SIG-M5 (cell line): ENCODE results near the gene PCMTD2.
"Not testable (repeated sequence)": the region's sequence is repeated elsewhere in the genome, so short reads cannot be mapped to it uniquely, and the experiment has no call there.

Source experiments
- DNase-seq: peaks from one replicate; lab custom pipeline; 2025; lab: John Stamatoyannopoulos, UW

Gene PCMTD2

DNA sequence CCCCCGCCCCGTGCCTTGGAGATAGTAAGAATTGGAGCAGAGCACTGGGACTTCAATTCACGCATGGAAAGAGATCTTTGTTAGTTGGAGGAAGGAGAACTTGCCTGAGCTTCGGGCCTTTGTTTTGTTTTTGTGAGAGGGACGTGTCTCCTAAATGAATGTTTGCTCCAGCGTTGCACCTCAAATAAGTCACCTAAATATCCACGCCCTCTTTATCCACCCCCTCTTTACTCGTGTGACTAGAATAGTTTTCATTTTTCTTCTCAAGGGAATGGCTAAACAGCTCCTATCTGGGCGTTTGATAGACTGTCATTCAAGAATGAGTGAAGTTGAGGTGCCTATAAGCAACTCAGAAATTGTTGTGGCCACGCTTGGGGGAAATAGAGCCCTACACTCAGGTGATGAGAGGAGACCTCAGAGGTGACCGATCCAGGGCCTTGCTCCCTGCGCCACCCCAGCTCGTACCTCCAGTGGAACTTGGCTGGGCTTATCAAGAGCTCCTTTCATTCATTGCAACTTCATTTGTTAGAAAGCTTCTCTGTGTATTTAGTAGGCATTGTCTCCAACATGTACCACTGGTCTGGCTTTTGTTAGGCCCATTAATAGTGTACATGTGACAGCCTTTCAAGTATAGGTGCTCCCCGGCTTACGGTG lies 861 bp downstream of the PCMTD2 start:
- DNase-seq: no peak

DNA sequence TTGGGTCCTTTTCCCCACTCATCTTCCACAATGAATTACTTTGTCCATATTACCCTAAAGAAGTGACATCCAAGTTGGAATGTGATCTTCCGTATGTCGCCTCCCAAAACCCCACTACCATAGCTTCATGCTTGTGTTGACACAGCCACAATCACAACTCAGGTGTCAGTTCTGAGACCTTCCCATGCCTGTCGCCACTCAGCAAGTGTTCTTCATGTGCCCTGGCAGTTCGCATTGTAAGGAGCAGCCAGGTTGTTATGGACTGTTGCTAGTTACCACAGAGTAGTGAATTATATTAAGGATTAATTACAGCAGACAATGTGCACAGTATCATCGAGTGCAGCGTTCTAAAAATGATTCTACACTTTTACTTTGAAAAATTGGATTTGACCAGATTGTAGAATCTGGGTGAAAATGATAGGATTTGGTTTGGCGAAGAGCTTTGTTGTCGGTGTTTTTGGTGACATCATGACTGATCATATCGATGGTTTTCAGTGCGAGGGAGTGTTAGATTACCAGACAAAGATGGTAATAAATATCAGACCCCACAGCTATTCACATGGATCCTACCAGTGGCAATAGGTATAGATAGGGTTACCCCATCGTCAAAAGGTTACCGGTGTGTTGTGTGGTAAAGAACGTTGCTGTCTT lies 1.7 kb downstream of the PCMTD2 start:
- no peak for DNase-seq

DNA sequence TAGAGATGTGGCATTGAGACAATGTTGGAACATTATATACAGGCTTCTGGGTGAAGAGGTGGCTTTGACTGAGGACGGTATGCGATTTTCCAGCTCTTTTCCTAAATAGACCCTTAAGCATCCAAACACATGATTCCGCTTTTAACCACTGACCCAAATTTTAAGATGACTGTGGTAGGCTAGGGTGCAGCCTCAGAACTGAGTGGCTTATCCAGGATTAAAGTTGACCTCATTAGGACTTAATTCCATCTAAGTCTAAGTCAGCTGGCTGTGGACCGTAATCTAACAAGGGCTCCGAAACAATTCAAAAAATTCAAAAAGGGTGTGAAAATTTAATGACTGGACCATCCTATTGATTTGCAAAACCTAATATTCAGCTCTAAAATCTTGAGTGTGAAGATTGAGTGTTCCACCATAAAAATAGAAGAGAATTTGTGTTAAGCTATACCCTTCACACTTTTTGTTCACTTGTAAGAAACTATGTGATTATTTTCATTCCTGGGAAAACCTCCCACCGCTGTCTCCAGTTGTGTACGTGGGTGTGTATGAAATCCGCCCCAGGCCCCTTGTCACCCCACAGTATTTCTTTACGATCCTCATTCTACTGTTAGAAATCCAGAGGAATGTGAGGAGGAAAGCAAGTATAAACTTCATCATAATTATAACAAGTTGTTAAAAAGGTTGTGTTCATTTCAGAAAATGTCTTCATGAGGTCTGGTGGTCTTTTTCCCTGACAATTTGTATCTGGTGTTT lies 2.7 kb downstream of the PCMTD2 start:
- DNase-seq: no peak

DNA sequence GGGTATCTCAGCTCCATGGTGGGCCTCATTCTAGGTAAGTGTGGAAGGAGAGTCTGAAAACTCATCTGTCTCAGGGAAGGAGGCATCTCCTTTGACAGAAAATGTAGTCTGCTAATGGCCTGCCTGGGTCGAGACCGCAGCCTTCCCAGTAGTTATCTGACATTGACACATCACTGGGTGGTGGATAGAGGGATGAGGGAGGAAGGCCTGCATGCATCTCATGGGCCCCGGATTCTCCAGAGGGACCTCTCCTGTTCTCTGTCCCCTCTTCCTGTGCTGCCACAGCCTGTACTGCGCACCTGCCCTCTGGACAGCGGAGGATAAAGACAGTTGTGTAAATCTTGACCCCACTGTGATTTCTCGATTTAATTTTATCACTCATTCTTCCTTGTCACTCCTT lies 4.7 kb downstream of the PCMTD2 start:
- no peak for DNase-seq

DNA sequence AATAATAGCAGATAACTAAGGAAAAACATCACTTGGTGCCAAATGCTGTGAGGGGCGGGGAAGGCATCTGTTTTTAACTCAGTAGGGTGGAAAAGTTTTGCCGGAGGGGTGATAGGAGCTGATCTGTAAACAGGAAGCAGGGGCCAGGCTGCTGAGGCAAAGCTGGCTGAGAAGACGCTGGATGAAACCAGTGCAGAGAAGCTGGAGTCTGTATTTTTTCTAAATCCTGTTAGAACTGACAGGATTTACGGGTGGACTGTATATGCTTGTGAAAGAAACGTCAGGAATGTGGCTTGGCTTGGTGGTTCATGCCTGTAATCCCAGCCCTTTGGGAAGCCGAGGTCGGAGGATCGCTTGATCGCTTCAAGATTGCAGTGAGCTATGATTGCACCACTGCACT lies 5.6 kb downstream of the PCMTD2 start:
- no peak for DNase-seq

DNA sequence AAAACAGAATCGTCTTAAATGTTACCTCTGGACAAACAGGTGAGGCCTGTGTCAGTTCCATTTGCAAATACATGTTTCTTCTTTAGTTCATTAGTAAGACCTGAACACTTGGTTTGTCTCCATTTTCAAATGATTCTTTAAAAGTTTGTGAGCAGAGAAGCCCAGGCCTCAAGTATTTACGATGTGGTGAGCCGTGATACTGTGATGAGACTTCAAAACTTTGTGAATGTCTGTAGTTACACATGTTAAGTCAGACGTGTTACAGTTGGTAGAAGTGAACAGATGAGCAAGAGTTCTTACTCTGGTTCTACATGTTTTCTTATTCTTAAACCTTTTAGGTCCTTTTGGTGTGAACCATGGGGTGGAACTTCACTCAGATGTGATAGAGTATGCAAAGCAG lies 8.5 kb downstream of the PCMTD2 start:
- no peak for DNase-seq

DNA sequence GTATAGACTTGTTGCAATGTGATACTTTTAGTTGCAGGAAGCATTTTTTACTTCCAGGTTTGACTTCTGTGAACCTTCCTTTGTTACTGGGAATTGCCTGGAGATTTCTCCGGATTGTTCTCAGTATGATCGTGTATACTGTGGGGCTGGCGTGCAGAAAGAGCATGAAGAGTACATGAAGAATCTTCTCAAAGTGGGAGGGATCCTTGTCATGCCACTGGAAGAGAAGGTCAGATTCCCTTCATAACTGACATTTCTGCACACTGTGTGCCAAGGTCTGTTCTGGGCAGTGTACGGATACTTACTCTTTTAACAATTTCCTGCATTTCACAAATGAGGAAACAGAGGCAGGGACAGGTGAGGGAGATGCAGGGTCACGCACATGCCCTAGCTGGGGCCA lies 9.7 kb downstream of the PCMTD2 start:
- DNase-seq: no peak

DNA sequence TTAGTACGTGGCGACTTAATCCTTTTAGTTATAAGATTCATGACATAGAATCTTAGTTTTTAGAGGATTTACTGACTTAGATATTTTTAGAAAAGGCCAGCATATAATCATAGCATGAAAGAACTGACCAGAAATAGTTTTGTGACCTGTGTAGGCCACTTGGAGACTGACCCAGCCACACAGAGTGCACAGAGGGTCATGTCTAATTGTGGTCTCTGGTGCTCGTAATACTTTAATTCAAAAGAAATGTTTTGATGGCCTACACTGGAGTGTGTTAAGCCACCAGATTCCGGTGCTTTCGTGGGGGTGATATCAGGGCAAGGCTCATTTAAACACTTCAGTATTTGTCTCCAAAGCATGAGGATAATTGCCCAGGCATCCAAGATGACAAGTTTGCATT lies 11.4 kb downstream of the PCMTD2 start:
- DNase-seq: no peak

DNA sequence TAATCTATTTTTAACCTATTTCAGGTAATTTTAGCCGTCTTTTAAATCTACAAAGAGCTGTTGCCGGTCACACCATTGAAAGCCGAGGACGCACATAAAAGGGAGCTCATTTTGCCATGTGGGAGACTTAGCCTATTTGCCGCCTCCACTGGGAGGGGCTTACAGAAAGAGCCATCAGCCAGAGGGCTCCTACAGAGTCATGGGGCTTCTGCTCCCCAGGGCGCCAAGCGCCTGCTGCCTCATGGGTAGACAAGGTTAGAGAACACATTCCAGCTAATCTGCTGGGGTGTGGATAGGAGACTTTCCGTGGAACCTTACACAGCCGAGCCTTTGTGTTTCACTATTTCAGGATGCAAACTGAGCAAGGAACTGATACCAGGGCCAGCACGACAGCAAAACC lies 12.6 kb downstream of the PCMTD2 start:
- DNase-seq: no peak

DNA sequence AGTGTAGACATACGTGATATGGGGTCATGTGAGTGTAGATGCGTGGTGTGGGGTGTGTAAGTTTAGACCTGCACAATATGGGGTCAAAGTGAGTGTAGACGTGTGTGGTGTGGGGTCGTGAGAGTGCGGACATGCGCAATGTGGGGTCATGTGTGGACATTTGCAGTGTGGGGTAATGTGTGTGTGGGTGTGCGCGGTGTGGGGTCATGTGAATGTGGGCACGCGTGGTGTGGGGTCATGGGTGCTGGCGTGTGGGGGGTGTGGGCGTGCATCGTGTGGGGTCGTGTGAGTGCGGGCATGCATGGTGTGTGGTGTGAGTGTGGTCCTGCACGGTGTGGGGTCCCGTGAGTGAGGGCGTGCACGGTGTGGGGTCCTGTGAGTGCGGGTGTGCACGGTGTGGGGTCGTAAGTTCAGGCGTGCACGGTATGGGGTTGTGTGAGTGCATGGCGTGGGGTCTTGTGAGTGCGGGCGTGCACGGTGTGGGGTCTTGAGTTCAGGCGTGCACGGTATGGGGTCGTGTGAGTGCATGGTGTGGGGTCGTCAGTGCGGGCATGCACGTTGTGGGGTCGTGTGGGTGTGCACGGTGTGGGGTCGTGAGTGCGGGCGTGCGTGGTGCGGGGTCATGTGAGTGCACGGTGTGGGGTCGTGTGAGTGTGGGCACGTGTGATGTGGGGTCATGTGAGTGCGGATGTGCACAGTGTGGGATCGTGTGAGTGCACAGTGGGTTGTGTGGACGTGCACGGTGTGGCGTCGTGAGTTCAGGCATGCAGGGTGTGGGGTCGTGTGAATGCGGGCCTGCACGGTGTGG lies 14.3 kb downstream of the PCMTD2 start:
- DNase-seq: no peak

DNA sequence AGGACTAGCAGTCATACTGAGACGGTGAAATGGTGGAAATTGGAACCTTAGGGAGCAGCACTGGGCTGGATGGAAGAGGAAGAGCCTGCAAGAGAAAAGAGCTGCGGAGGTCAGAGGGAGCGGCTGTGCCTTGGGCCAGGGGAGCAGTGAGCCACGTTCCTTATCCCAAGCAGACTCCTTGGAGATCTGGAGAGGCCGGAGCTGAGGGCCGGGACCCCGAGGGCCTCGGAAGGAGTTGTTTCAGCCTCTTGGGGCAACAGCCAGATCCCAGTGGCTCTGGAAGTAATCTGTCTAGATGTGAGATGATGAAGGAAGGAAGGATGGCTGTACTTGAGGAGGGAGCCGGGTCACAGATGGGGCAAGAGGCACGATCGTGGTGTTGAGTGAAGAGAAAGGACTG lies 16.1 kb downstream of the PCMTD2 start:
- no peak for DNase-seq

DNA sequence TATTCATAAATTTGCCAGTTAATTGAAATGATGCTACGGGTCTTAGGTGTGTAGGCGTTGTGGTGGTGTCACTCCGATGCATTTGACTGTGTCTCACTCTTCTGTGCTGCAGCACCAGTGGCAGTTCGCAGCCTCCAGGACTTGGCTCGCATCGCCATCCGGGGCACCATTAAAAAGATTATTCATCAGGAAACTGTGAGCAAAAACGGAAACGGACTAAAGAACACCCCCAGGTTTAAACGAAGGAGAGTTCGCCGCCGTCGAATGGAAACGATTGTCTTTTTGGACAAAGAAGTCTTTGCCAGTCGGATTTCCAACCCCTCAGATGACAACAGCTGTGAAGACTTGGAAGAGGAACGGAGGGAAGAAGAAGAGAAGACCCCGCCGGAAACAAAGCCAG lies 17.6 kb downstream of the PCMTD2 start:
- no peak for DNase-seq

DNA sequence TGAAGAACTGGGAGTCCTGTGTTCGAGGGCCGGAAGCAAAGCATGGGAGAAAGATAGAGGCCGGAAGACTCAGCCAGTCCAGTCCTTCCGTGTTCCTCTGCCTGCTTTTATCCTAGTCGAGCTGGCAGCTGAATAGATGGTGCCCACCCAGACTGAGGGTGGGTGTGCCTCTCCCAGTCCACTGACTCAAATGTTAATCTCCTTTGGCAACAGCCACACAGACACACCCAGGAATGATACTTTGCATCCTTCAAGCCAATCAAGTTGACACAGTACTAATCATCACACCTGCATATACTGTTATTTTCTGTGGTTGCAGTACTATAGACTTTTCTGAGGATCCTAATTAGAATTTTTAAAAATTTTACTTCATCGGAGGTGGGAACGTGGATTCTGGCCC lies 21.3 kb downstream of the PCMTD2 start:
- DNase-seq: no peak

DNA sequence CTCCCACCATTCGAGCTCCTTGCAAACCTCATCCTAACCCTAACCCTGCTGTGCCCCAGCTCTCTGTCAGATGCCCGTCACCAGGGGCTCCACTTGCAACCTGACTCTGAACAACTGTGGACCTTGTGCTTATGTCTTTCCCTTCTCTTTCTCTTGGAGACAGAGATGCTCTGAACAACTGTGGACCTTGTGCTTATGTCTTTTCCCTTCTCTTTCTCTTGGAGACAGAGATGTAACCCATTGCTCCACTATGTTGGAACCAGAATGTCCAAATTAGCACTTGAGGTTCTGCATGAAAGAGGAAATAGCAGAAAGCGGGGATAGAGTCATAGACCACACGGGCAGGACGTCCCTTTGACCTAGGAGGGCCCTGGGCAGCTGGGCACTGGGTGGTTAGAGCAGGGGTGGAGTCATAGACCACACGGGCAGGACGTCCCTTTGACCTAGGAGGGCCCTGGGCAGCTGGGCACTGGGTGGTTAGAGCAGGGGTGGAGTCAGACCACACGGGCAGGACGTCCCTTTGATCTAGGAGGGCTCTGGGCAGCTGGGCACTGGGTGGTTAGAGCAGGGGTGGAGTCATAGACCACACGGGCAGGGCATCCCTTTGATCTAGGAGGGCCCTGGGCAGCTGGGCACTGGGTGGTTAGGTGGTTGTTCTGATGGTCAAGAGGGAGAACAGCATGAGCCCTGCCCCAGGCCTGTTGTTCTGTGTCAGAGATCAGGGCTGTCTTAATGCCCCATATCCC lies 22.2 kb downstream of the PCMTD2 start:
- DNase-seq: no peak

DNA sequence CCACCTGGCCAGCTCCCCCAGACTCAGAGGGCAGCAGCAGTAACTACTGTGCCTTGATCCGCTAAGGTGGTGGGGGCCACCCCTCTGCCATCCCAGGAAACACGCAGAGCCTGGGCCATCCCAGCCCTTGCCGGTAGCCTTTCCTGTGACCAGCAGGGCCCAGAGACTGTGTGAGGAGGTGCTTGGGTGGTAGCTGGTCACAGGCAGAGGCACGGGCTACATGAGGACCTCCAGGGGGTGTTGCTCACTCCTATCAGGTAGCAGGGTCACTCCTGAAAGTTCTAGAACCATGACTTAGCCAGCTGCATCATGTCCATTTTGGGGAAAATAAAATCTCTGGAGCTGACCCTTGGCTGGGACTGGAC lies 22.8 kb downstream of the PCMTD2 start:
- DNase-seq: no peak

DNA sequence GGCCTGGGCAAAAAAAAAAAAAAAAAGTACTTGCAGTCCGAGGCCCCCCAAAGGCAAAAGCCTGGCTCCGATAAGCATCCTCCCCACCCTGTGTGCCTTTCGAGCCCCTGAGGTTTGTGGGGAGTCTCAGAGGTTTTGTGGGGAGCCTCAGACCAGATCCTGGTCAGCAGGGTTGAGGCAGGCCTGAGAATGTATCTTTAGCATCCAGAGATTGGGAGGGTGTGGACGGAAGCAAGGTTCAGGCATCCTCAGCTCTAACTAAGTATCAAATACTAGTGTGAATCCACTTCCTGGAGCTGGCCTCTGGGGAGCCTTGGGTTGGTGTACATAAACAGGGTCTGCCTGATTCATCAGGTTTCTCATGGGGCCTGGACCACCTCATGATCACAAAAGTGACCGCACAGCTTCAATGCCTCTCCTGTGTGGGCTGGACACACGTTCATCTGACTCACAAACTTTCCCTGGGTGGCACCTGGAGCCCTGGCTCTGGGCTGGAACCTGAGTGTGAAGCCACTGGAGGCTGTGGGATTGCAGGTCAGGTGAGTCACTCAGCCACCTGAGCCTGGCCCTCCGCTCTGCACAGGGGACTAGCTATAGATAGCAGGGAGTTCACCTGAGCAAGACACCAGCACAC lies 24.4 kb downstream of the PCMTD2 start:
- DNase-seq: no peak

DNA sequence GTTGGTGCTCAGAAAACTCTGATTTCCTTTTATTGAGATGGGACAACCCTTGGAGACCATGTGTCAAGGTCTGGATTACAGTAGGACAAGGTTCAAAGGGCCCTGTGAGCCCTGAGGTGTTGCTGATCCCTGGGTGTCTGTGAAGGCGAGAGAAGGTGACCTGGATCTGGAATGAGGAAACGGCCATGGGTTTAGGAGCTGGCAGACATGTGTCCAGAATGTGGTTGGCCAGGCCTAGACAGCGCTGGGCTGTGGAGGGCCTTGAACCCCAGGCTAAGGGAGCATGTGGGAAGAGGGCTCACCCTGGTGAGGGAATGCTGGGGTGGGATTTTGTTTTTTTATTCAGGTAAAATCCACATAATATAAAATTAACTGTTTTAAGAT lies 24.9 kb downstream of the PCMTD2 start:
- DNase-seq: no peak

DNA sequence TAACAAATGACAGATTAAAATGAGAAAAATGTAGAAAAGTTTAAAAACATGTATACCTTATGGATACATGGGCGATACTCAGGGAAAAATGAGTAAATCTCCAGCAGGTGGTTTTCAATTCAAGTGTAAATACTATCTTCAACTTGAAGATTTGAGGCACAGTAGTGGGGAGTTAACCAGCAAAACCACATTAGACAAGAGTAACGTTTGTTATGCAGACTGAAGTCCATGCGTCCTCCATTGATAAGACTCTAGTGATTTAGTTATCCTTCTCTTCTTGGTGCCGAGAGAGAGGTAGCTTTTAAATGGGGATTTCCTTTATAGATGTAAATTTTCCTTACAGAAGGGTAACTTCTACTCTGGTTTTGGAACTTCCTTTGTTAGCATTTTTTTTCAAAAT lies 28.1 kb downstream of the PCMTD2 start:
- no peak for DNase-seq

DNA sequence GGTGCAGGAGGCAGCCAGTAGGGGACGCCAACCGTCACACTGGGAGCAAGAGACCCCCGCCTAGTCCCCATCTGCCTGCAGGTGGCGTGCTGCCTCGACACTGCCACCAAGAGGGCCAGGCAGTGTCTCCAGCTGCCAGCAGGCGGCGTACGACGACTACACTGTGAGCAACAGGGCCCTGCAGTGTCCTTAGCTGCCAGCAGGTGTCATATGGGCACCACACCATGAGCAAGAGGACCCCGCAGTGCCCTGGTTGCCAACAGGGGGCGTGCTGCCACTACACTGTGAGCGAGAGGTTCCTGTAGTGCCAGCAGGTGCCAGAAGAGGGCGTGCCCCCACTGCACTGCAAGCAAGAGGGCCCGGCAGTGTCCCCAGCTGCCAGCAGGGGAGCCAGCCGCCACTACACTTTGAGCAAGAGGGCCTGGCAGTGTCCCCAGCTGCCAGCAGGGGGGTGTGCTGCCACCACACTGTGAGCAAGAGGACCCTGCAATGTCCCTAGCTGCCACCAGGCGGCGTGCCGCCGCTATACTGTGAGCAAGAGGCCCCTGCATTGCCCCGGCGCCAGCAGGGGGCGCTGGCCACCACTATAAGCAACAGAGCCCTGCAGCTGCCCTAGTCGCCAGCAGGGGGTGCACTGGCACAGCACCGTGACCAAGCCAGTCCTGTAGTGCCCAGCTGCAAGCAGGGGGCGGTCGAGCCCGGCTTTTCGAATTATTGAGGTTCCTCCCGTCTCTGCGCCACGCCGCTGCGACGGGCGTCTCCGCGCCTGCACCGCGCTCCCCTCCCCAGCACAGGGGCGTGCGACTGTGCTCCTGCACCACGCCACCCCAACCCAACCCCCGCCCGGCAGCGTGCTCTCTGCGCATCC lies 30.3 kb downstream of the PCMTD2 start:
- not testable (repeated sequence) for DNase-seq

DNA sequence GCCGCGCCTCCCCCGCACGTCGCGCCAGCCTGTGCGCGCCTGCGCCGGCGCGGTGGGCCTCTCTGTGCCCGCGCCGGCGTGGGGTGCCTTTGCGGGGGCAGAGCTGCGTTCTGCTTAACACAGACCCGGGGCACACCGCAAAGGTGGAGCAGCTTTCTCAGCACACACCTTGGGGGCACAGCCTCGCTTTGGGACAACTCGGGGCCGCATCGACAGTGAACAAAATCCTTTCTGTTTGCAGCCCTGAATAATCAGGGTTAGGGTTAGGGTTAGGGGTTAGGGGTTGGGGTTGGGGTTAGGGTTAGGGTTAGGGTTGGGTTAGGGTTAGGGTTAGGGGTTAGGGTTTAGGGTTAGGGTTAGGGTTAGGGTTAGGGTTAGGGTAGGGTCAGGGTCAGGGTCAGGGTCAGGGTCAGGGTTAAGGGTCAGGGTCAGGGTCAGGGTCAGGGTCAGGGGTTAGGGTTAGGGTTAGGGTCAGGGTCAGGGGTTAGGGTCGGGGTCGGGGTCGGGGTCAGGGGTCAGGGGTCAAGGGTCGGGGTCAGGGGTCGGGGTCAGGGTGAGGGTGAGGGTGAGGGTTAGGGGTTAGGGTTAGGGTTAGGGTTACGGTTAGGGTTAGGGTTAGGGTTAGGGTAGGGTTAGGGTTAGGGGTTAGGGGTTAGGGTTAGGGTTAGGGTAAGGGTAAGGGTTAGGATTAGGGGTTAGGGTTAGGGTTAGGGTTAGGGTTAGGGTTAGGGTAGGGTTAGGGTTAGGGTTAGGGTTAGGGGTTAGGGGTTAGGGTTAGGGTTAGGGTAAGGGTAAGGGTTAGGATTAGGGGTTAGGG lies 31.1 kb downstream of the PCMTD2 start:
- DNase-seq: not testable (repeated sequence)
